H9 (cell line): ENCODE results near the gene CELA3B. TPM values are rescaled to one million over a fixed set of nuclear protein-coding genes. Genes with fewer than 3 reads are reported as not detected.

Experiments used
- DNase-seq: peaks from one replicate; pipeline ENCODE4 v3.0.0-alpha.2; 2017
- H2AFZ ChIP-seq: one replicate; pipeline ENCODE4 v1.6.1; 2013; ENCODE audit warnings: mild to moderate bottlenecking, low read length, control low read depth, moderate library complexity
- H2AK5ac ChIP-seq: 2 replicates; pipeline ENCODE4 v1.6.1; 2013; ENCODE audit warnings: low read length, control low read depth, mixed read lengths; ENCODE audit not compliant: insufficient read length
- H2BK120ac ChIP-seq: one replicate; pipeline ENCODE4 v1.6.1; 2013; ENCODE audit warnings: low read depth, mild to moderate bottlenecking, low read length, control low read depth, inconsistent platforms; ENCODE audit not compliant: poor library complexity, severe bottlenecking
- H2BK12ac ChIP-seq: 2 replicates; pipeline ENCODE4 v1.6.1; 2013; ENCODE audit warnings: low read length, control low read depth, mixed read lengths, low read depth; ENCODE audit not compliant: insufficient read length
- H2BK15ac ChIP-seq: 2 replicates; pipeline ENCODE4 v1.6.1; 2013; ENCODE audit warnings: low read depth, low read length, control low read depth
- H2BK20ac ChIP-seq: one replicate; pipeline ENCODE4 v1.6.1; 2013; ENCODE audit warnings: low read depth, mild to moderate bottlenecking, low read length, control low read depth, inconsistent platforms; ENCODE audit not compliant: poor library complexity, severe bottlenecking
- H2BK5ac ChIP-seq: 2 replicates; pipeline ENCODE4 v1.6.1; 2013; ENCODE audit warnings: low read length, control low read depth, mixed read lengths; ENCODE audit not compliant: insufficient read length
- H3K14ac ChIP-seq: 2 replicates; pipeline ENCODE4 v1.6.1; 2013; ENCODE audit warnings: low read length, control low read depth; ENCODE audit not compliant: insufficient read depth
- H3K18ac ChIP-seq: 2 replicates; pipeline ENCODE4 v1.6.1; 2013; ENCODE audit warnings: low read depth, mild to moderate bottlenecking, mixed read lengths, low read length, control low read depth; ENCODE audit not compliant: insufficient read length
- H3K23ac ChIP-seq: 2 replicates; pipeline ENCODE4 v1.6.1; 2013; ENCODE audit warnings: low read length, control low read depth, mixed read lengths, low read depth; ENCODE audit not compliant: insufficient read length
- H3K23me2 ChIP-seq: 2 replicates; pipeline ENCODE4 v1.6.1; 2013; ENCODE audit warnings: low read depth, mild to moderate bottlenecking, mixed read lengths, low read length, control low read depth; ENCODE audit not compliant: insufficient read length, poor library complexity, severe bottlenecking
- H3K27ac ChIP-seq: 2 replicates; pipeline ENCODE4 v1.5.1; 2013; ENCODE audit warnings: low read length, control low read depth, mixed read lengths, low read depth; ENCODE audit not compliant: insufficient read length
- H3K27me3 ChIP-seq: 2 replicates; pipeline ENCODE4 v1.6.1; 2013; ENCODE audit warnings: low read length, control low read depth, inconsistent platforms; ENCODE audit not compliant: insufficient read depth
- H3K4ac ChIP-seq: 2 replicates; pipeline ENCODE4 v1.6.1; 2013; ENCODE audit warnings: low read depth, mild to moderate bottlenecking, control low read depth, inconsistent platforms, low read length, moderate library complexity
- H3K4me1 ChIP-seq: 2 replicates; pipeline ENCODE4 v1.6.1; 2013; ENCODE audit warnings: low read length, control low read depth, inconsistent platforms; ENCODE audit not compliant: insufficient read depth
- H3K4me2 ChIP-seq: 2 replicates; pipeline ENCODE4 v1.6.1; 2013; ENCODE audit warnings: low read length, control low read depth, mixed read lengths; ENCODE audit not compliant: insufficient read length, insufficient read depth
- H3K56ac ChIP-seq: 2 replicates; pipeline ENCODE4 v1.6.1; 2013; ENCODE audit warnings: low read depth, mild to moderate bottlenecking, mixed read lengths, low read length, control low read depth; ENCODE audit not compliant: insufficient read length
- H3K79me1 ChIP-seq: 2 replicates; pipeline ENCODE4 v1.6.1; 2013; ENCODE audit warnings: low read depth, mild to moderate bottlenecking, moderate library complexity, low read length, control low read depth, inconsistent platforms; ENCODE audit not compliant: insufficient read depth, poor library complexity, severe bottlenecking
- H3K79me2 ChIP-seq: 2 replicates; pipeline ENCODE4 v1.6.1; 2013; ENCODE audit warnings: low read length, control low read depth, inconsistent platforms; ENCODE audit not compliant: insufficient read depth
- H3K9ac ChIP-seq: 2 replicates; pipeline ENCODE4 v1.6.1; 2013; ENCODE audit warnings: low read length, control low read depth, mixed read lengths; ENCODE audit not compliant: insufficient read length; ENCODE audit errors: extremely low read depth
- H3K9me3 ChIP-seq: one replicate; pipeline ENCODE4 v1.6.1; 2013; ENCODE audit warnings: low read depth, low read length, inconsistent platforms; ENCODE audit not compliant: control insufficient read depth
- H3T11ph ChIP-seq: one replicate; pipeline ENCODE4 v1.6.1; 2013; ENCODE audit warnings: mild to moderate bottlenecking, low read length, control low read depth, inconsistent platforms
- H4K20me1 ChIP-seq: one replicate; pipeline ENCODE4 v1.6.1; 2013; ENCODE audit not compliant: control insufficient read depth, insufficient read length, insufficient read depth
- H4K5ac ChIP-seq: 2 replicates; pipeline ENCODE4 v1.6.1; 2013; ENCODE audit warnings: low read depth, mild to moderate bottlenecking, mixed read lengths, low read length, control low read depth; ENCODE audit not compliant: insufficient read length
- H4K8ac ChIP-seq: replicated peaks from 2 replicates; pipeline ENCODE4 v1.6.1; 2013; ENCODE audit warnings: low read length, control low read depth, mixed read lengths, low read depth; ENCODE audit not compliant: insufficient read length
- H4K91ac ChIP-seq: 2 replicates; pipeline ENCODE4 v1.6.1; 2013; ENCODE audit warnings: low read depth, mild to moderate bottlenecking, moderate library complexity, mixed read lengths, low read length, control low read depth; ENCODE audit not compliant: insufficient read length
- H3K27ac Mint-ChIP-seq, 3 experiments: 2 replicates in 2 of 3; 3 replicates in 1 of 3; pipeline ENCODE4 v1.8.0; 2020 to 2021; ENCODE audit warnings: mixed read lengths in 3 of 3, mild to moderate bottlenecking in 1 of 3, moderate library complexity in 1 of 3
- H3K27me3 Mint-ChIP-seq: 2 replicates; pipeline ENCODE4 v1.8.0; 2021; ENCODE audit warnings: low read depth, mild to moderate bottlenecking, moderate library complexity, mixed read lengths
- H3K36me3 Mint-ChIP-seq, 3 experiments: 2 replicates in 2 of 3; 3 replicates in 1 of 3; pipeline ENCODE4 v1.8.0; 2020 to 2021; ENCODE audit warnings: low read depth in 3 of 3, mixed read lengths in 3 of 3; ENCODE audit not compliant: insufficient read depth in 1 of 3
- H3K4me1 Mint-ChIP-seq, 2 experiments: 2 replicates each; pipeline ENCODE4 v1.8.0; 2020; ENCODE audit warnings: mixed read lengths in 2 of 2
- H3K4me3 Mint-ChIP-seq, 2 experiments: 2 replicates in 1 of 2; 3 replicates in 1 of 2; pipeline ENCODE4 v1.8.0; 2020 to 2021; ENCODE audit warnings: mild to moderate bottlenecking in 2 of 2, mixed read lengths in 2 of 2, moderate library complexity in 1 of 2
- H3K9me3 Mint-ChIP-seq, 2 experiments: 2 replicates in 1 of 2; 3 replicates in 1 of 2; pipeline ENCODE4 v1.8.0; 2020; ENCODE audit warnings: mild to moderate bottlenecking in 2 of 2, mixed read lengths in 2 of 2, moderate library complexity in 1 of 2
- WGBS: extraction: QIAGEN DNeasy Blood & Tissue Kit; methylation state at CpG from one replicate; pipeline ENCODE4 v1.1.7; 2013; ENCODE audit warnings: missing lambda C conversion rate, low lambda C conversion rate, mixed read lengths; ENCODE audit not compliant: insufficient read length; ENCODE audit errors: extremely low coverage; 5-methylcytosine and 5-hydroxymethylcytosine counted together
- total RNA-seq: library from RNA; stranded (reverse); gene quantifications from 2 replicates; pipeline ENCODE4 v1.2.1, GENCODE V29; 2021
- TF ChIP-seq, protein P1 (sequence below): fragments of 200-600 bp; sonication (generic); conservative IDR thresholded peaks from 3 replicates; pipeline ENCODE4 v1.8.0; 2021; ENCODE audit warnings: antibody characterized with exemption, mild to moderate bottlenecking

Gene CELA3B
- total RNA-seq, 1 experiment from 2014 or later = not detected

DNA sequence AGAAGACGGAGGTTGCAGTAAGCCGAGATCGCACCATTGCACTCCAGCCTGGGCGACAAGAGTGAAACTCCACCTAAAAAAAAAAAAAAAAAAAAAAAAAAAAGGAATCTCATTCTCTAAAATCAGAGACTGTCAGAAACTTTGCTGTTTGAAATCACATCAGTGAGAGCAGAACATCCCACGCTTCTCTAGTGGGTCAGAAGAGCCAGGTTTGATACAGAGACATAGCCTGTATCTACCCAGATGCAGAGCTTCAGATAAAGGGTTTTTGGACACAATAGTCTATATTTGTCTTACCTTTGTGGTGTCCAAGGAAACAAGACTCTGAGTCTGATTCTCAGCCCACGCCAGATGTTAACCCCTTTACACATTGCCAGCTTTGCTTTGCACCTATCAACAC lies 44.2 kb downstream of the CELA3B start:
- Histone ChIP-seq H4K91ac (no peak overlapping the region), H3K79me2 (no peaks in the 10 kb centered on the region), H3K23ac (no peak overlapping the region), H4K20me1 (no peaks in the 10 kb centered on the region), H2BK12ac (no peak overlapping the region), H3K4me2 (no peak overlapping the region), H3K79me1 (no peaks in the 10 kb centered on the region), H3K23me2 (peaks cover 5% of the 10 kb centered on the region), H2BK15ac (no peak overlapping the region), H3K27me3 (no peaks in the 10 kb centered on the region), H3K14ac (no peak overlapping the region), H3K4me1 (no peaks in the 10 kb centered on the region; the same call in 1 of the 2 replicates), H2BK5ac (no peak overlapping the region), H3K4ac (no peak overlapping the region), H4K5ac (no peak overlapping the region), H4K8ac (no peak overlapping the region), H2AFZ (no peak overlapping the region), H2BK20ac (no peak overlapping the region), H3K9ac (no peak overlapping the region), H3T11ph (no peak overlapping the region), H3K9me3 (no peaks in the 10 kb centered on the region), H3K27ac (no peak overlapping the region), H2BK120ac (no peak overlapping the region), H3K18ac (no peak overlapping the region), H2AK5ac (no peak overlapping the region), H3K56ac (no peak overlapping the region)
- no CpG with 5 or more reads among the region's 6 CpGs for WGBS
- Mint-ChIP-seq H3K4me1 (peaks cover 18 to 23% of the 10 kb centered on the region in 2 experiments), H3K36me3 (no peaks in the 10 kb centered on the region; a peak in 1 of 7 replicates), H3K27ac (no peak overlapping the region), H3K9me3 (peaks cover 0 to 5% of the 10 kb centered on the region in 2 experiments; a peak in 2 of 5 replicates), H3K27me3 (no peaks in the 10 kb centered on the region), H3K4me3 (no peak overlapping the region)
- TF ChIP-seq, protein P1, sequence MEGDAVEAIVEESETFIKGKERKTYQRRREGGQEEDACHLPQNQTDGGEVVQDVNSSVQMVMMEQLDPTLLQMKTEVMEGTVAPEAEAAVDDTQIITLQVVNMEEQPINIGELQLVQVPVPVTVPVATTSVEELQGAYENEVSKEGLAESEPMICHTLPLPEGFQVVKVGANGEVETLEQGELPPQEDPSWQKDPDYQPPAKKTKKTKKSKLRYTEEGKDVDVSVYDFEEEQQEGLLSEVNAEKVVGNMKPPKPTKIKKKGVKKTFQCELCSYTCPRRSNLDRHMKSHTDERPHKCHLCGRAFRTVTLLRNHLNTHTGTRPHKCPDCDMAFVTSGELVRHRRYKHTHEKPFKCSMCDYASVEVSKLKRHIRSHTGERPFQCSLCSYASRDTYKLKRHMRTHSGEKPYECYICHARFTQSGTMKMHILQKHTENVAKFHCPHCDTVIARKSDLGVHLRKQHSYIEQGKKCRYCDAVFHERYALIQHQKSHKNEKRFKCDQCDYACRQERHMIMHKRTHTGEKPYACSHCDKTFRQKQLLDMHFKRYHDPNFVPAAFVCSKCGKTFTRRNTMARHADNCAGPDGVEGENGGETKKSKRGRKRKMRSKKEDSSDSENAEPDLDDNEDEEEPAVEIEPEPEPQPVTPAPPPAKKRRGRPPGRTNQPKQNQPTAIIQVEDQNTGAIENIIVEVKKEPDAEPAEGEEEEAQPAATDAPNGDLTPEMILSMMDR = no peak
- DNase-seq = no peak
